Stimulated activated naive CD4-positive, alpha-beta T cell (primary cell): ENCODE measurements around the gene FLRT2.

Experiments
- DNase-seq, 6 experiments: peaks; one replicate each; lab custom pipeline; 2025; lab: John Stamatoyannopoulos, UW

FLRT2 gene, protein sequence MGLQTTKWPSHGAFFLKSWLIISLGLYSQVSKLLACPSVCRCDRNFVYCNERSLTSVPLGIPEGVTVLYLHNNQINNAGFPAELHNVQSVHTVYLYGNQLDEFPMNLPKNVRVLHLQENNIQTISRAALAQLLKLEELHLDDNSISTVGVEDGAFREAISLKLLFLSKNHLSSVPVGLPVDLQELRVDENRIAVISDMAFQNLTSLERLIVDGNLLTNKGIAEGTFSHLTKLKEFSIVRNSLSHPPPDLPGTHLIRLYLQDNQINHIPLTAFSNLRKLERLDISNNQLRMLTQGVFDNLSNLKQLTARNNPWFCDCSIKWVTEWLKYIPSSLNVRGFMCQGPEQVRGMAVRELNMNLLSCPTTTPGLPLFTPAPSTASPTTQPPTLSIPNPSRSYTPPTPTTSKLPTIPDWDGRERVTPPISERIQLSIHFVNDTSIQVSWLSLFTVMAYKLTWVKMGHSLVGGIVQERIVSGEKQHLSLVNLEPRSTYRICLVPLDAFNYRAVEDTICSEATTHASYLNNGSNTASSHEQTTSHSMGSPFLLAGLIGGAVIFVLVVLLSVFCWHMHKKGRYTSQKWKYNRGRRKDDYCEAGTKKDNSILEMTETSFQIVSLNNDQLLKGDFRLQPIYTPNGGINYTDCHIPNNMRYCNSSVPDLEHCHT

GRCh38 chr14:85529803-85530574 lies at the start of gene FLRT2:
FLRT2 (plus strand) TSS chr14:85530144; CDS start chr14:85621515, 91,371 bp downstream.
- DNase-seq = no peak

- no peak for DNase-seq
These were observed 48.5 kb upstream of the FLRT2 start for GRCh38 chr14:85481471-85481870.

DNA sequence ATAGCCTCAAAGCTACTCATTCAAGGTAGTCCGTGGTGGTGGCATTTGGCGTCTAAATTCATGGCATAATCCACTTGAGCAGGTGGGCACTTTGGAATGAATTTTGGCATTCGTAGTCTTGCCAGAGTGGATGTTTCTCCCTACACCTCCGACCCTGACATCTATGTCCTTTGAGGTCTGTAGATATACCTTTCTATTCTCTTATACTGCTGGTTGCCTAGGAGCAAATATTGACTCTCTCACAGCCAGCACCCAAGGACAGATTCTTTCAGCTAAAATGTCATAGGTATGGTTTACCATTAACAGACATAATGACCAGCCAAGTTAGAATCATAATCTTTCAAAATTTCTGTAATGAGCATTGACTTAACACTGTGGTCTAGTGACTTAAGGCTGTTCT lies 47.4 kb upstream of the FLRT2 start:
- no peak for DNase-seq

DNA sequence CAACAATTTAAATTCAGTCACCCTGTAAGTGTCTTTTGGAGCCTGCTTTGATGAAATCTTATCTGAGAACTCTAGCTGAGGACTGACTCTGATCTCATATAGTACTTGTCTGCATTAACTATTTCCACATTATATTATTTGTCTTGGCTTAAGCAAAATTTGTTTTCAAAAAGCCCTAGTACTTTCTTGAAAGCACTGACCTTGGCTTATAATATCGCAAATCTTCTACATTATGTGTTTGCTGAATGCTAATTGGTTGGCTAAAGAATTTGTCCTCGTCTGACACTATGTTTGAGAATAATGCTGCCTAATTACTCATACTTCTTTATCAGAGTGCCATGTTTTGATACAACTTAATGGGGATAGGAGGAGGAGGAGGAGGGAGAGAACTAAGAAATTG lies 46.9 kb upstream of the FLRT2 start:
- DNase-seq = no peak

DNA sequence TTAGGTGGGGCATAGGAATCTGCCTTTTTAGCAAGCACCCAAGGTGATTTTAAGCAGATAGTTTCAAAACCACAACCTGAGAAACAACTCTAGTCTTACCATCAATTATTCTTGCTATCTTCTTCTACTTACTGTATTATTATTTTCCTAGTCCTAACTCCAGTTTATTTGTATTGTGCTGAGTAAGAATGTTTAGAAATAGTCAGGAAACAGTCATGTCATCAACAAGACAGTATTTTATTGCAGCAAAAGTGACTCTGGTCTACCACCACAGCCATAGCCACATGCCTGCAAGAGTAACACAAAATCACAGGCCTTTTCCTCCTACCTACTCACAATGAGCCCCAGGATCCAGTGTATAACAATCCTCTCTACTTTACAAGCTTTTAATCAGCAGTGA lies 46.3 kb upstream of the FLRT2 start:
- no peak for DNase-seq

DNA sequence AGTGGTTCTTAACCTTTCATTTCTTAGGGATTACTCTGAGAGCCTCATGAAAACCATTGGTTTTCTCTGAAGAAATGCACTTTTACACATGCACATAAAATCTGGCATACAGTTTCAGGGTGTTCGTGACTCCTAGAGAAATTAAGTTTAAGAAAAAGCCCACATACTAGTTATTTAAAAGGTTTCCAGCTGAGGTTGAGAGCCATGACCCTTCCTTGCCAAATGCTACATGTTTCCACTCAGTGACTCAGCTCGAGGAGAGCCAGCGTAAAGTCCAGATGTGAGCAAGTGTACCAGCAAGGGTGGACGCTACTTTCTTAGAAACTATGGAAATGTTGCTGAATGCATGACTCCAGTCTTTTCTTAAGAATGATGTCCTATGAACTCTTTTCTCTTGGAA lies 42.7 kb upstream of the FLRT2 start:
- no peak for DNase-seq

- no peak for DNase-seq
These were observed 28.2 kb upstream of the FLRT2 start for GRCh38 chr14:85501751-85502150.

DNA sequence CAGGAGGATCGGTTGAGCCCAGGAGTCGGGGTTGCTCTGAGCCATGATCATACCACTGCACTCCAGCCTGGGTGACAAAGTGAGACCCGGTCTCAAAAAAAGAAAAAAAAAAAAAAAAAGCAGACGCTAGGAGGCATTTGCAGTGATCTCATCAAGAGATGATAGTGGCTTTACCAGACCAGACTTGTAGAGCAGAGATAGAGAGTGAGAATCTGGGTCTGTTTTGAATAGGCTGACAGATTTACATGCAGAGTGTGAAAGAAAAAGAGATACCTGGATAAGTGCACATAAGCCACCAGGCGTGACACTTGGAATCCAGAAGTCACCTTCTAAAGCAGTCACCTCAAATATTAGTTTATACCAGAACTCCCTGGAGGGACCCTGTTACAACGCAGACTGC lies 21.1 kb upstream of the FLRT2 start:
- DNase-seq = no peak

DNA sequence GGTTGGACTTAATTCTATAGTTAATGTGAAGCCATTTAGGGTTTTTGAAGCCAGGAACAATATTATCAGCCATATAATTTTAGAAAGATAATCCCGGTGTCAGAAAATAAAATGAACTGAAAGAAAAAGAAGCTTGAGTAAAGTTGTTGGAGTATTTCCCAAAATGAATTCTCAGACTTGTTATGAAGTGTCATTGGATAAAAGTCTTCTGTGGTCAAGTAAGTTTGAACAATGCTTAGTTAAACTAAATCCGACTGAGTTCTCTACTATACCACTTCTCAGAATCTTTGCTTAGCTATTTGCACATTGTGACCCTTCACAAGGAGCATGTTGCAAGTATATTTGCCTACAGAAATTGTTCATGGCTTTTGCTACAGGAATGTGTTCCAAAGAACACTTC lies 17.5 kb upstream of the FLRT2 start:
- no peak for DNase-seq

GRCh38 chr14:85514487-85514886 lies 15.5 kb upstream of the FLRT2 start:
- DNase-seq = no peak

DNA sequence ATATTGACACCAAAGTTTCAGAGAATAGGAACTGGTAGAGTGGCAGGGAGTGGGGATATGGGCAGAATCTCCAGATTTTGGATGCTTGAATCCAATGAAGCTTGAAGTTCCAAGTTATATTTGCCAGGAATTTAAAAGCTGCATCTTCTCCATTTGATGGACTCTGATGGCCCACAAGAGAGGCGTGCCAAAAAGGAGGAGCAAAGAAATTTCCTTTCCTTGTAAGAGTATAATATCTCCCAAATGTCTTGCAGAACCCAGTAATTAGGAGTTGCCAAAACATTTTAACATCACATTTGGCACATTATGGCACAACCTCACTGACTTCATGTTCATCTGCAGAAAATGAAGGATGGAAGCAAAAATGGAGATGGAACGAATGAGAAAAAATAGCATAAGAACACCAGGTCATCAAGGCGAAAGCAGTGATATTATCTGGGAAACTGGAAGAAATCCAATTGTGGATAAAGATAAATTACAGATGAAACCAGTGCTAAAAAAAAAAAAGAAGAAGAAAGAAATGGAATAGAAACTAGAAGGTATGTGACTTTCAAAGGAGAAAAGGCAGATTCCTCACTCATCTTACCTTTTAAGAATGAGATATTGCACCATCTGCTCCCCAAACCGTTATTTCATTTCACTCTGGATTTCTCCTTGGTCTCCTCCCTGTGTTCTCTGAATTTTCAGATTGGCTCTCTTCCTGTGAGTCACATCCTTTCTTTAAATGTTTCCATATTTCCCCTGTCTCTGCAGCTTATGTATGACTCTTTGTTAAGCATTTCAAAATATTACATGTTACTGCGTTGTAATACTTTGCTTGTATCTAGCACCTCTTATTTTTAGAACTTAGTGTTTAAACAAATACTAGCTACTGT lies 13.5 kb upstream of the FLRT2 start:
- no peak for DNase-seq

DNA sequence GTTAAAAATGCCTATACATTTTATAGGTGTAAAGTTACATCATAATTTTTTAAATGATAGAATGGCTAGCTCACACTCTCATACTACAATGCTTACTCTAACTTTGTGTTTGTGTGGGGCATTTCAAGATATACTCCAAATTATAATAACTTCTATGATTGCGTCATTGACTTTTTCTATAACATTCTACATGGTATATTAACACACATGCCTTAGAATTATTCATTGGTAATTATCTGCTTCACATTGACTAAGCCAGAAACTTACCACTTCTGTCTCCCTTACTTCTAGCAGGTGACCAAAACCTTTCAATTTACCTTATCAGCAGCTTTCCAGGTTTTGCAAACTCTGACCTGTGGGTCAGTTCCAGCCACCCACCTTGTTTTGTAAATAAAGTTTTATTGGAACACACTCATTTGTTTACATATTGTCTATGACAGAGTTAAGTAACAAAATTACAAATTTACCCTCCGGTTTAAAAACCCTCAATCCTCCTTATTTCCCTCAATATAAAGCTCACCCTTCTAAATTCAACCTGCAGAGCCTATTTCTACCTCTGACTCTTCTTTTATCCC lies 12.7 kb upstream of the FLRT2 start:
- DNase-seq = no peak

GRCh38 chr14:85519661-85520305 lies 10.2 kb upstream of the FLRT2 start:
- DNase-seq = no peak

- no peak for DNase-seq
These were observed 9.4 kb upstream of the FLRT2 start for GRCh38 chr14:85520581-85520980.

DNA sequence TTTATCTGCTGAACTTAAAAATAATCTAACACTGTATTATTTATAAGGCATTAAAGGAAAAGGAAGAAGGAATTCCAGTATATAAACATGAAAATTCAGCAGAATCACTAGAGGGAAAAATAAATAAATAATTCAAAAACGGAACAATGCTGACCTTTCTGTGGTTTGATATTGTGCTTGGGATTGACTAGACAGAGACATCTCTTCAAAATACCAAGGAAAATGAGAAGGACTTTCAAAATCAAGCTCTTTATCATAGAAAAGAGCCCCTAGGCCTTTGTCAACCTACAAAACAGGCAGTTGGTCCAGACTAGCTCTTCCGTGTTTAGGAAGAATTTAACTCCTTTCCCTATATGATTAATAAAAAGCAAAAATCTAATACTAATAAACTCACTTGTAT lies 6.3 kb upstream of the FLRT2 start:
- DNase-seq = no peak

GRCh38 chr14:85527006-85527405 lies 2.9 kb upstream of the FLRT2 start:
- no peak for DNase-seq

- DNase-seq = no peak
These were observed 2.4 kb upstream of the FLRT2 start for GRCh38 chr14:85527445-85528035.

DNA sequence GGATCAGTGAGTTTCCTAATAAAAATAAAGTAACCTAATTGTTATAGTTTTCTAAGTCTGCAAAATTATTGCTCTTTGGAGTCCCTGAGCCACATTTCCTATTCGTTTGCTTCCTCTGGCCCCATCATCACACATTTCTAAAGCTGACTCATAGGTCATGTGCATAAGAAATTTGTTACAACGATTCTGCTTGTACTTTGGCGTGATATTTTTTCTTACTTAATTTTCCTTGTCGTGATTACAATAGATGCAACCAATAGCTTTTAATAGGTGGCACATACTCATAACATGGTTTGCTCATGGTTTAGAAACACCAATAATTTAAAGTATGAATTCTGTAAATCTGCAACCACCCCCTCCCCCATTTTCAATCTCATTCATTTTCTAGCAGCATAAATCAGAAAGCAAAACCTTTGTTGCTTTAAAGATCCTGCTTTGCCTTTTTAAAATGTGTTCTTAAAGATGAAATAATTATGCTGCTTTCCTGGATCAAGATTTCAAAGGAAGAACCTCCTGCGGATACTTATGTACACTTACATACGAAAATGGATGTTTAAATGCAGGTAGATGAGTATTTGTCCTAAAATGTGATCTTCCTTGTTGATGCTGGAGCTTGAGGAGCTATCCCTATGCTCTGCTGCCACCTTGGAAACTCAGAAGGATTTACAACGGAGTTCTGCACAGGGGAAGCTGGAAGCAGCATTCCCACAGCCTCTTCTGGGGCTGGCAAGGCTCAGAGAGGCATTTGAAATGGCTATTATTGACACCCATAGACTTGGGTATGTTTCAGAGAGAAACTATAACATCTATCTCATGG lies 1.7 kb upstream of the FLRT2 start:
- DNase-seq = no peak

DNA sequence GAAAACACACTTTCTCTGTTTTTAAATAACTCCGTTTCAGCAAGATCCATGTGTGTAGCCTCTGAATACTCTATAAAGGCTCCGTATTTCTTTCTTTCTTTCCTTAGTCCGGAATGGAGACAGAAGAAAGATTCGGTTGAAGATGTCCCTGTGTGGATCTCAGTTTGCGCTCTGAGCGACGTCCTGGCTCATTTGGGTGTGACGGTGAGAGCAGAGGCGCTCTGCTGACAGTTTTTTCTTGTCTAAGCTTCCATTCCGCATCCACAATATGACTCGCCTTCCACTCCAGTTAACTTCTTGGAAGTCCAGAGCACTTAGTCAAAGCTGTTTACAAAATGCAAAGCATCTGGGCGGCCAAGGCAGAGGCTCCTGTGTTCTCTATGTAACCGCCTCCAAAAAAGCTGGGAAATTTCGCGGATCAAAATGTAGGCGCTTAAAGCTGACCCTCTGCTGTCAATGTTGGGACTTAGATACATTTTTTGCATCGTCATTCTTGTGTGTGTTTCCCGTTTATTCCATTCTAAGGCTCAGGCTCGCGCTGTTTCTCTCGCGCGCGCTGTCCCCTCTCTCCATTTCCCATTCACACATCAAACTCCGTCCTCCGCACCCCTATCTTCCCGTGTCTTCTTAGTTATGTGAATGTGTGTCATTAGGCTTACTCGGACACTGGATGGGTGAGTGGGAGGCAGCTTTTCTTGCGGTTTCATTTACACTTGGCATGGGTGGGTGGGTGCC lies 880 bp upstream of the FLRT2 start:
- no peak for DNase-seq
